ENCODE data around the gene LRFN4.

The LRFN4 gene

DNA sequence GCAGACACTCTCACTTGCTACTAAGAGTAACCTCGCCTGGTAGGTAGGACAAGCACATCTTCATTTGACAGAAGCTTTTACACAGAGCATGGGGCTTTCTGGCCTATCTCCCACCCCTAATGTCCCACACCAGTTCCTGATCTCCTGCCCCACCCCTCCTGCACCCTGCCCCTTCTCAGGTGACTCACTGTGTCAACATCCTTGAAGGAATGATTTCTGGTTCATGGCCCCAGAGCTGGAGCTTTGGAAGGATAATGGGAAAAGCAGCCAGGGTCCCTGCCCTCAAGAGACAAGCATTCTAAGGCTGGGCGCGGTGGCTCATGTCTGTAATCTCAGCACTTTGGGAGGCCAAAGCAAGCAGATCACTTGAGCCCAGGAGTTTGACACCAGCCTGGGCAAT lies 47.2 kb downstream of the LRFN4 start:
- Histone ChIP-seq H3K4me3 (ENCODE audit: low read length) (no peak overlapping the region), H3K9me2 (replicated peaks; ENCODE audit: insufficient read depth, low read length) (no peaks in the 10 kb centered on the region), H3K9ac (ENCODE audit: low read length) (no peak overlapping the region), H3K9me3 (replicated peaks; ENCODE audit: insufficient read depth, low read length) (no peaks in the 10 kb centered on the region), H3K4me1 (ENCODE audit: low read length) (peaks cover 5% of the 10 kb centered on the region), H3K4me2 (ENCODE audit: low read depth, low read length) (no peak overlapping the region), H3K27me3 (replicated peaks; ENCODE audit: insufficient read depth, low read length) (peaks cover 26% of the 10 kb centered on the region), H2AFZ (ENCODE audit: low read length) (no peak overlapping the region), H3K27ac (ENCODE audit: low read length) (no peak overlapping the region), H3K36me3 (replicated peaks; ENCODE audit: insufficient read depth, low read length) (no peaks in the 10 kb centered on the region), H4K20me1 (ENCODE audit: insufficient read depth, low read length) (no peaks in the 10 kb centered on the region), H3F3A (ENCODE audit: insufficient read depth, low read length) (no peaks in the 10 kb centered on the region), H3K79me2 (ENCODE audit: low read length) (no peaks in the 10 kb centered on the region)
- DNase-seq = no peak
- TF ChIP-seq EZH2phosphoT487 (IDR thresholded peaks at IDR 0.05; ENCODE audit: low read length) (no peak), EZH2 (optimal IDR thresholded peaks at IDR 0.05; ENCODE audit: low read depth, low read length) (no peak)
- TF ChIP-seq, protein P1, sequence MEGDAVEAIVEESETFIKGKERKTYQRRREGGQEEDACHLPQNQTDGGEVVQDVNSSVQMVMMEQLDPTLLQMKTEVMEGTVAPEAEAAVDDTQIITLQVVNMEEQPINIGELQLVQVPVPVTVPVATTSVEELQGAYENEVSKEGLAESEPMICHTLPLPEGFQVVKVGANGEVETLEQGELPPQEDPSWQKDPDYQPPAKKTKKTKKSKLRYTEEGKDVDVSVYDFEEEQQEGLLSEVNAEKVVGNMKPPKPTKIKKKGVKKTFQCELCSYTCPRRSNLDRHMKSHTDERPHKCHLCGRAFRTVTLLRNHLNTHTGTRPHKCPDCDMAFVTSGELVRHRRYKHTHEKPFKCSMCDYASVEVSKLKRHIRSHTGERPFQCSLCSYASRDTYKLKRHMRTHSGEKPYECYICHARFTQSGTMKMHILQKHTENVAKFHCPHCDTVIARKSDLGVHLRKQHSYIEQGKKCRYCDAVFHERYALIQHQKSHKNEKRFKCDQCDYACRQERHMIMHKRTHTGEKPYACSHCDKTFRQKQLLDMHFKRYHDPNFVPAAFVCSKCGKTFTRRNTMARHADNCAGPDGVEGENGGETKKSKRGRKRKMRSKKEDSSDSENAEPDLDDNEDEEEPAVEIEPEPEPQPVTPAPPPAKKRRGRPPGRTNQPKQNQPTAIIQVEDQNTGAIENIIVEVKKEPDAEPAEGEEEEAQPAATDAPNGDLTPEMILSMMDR (IDR thresholded peaks at IDR 0.05; ENCODE audit: low read length) = no peak

DNA sequence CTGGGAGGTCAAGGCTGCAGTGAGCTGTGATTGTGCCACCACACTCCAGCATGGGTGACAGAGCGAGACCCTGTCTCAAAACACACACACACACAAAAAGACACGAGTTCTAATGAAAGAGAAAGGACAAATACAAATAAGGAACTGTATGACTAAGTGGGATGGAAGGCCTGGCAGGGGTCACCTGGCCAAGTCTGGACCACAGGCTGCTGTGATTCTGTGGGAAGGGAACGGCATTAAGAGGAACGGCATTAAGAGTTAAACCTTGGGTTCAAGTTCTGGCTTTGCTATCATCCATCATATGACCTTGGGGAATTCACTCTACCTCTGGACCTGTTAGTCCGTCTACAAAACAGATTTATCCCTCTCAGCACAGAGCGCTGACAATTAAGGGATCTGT lies 47.7 kb downstream of the LRFN4 start:
- Histone ChIP-seq H3K27me3 (replicated peaks; ENCODE audit: insufficient read depth, low read length) (peaks cover 27% of the 10 kb centered on the region), H3K9ac (ENCODE audit: low read length) (no peak overlapping the region), H3K4me1 (ENCODE audit: low read length) (peaks cover 5% of the 10 kb centered on the region), H3K27ac (ENCODE audit: low read length) (no peak overlapping the region), H3F3A (ENCODE audit: insufficient read depth, low read length) (no peaks in the 10 kb centered on the region), H2AFZ (ENCODE audit: low read length) (no peak overlapping the region), H3K79me2 (ENCODE audit: low read length) (no peaks in the 10 kb centered on the region), H3K4me3 (ENCODE audit: low read length) (no peak overlapping the region), H3K9me2 (replicated peaks; ENCODE audit: insufficient read depth, low read length) (no peaks in the 10 kb centered on the region), H4K20me1 (ENCODE audit: insufficient read depth, low read length) (no peaks in the 10 kb centered on the region), H3K4me2 (ENCODE audit: low read depth, low read length) (no peak overlapping the region), H3K36me3 (replicated peaks; ENCODE audit: insufficient read depth, low read length) (no peaks in the 10 kb centered on the region), H3K9me3 (replicated peaks; ENCODE audit: insufficient read depth, low read length) (no peaks in the 10 kb centered on the region)
- no peak for DNase-seq
- TF ChIP-seq, protein P1 (IDR thresholded peaks at IDR 0.05; ENCODE audit: low read length) = no peak
- TF ChIP-seq EZH2 (optimal IDR thresholded peaks at IDR 0.05; ENCODE audit: low read depth, low read length) (no peak), EZH2phosphoT487 (IDR thresholded peaks at IDR 0.05; ENCODE audit: low read length) (no peak)

DNA sequence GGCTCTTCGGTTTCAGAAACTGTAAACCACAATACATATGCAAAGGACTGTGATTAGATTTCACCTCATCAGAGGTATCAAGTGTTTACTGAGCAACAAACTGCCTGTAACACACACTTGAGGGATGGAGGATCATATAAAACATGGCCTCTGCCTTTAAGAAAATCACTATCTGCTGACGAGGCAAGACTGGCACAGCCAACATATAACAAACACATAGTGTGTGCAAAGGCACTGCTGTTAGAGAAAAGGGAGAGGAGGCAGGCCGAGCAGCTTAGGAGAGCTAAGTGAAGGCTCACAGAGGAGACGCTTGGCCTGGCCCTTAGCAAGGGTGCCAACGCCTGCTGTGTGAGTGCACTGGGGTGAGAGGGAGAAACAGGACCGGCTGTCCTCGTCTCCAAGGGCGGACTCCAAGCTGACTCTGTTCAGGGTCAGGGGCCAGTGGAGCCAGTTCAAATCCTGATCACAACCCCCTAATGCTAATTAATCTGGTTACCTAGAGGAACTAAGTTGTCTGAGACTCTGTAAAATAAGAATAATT lies 48.2 kb downstream of the LRFN4 start:
- Histone ChIP-seq H3K9me3 (replicated peaks; ENCODE audit: insufficient read depth, low read length) (no peaks in the 10 kb centered on the region), H3K4me1 (ENCODE audit: low read length) (peaks cover 5% of the 10 kb centered on the region), H2AFZ (ENCODE audit: low read length) (no peak overlapping the region), H3K4me2 (ENCODE audit: low read depth, low read length) (no peak overlapping the region), H3K9me2 (replicated peaks; ENCODE audit: insufficient read depth, low read length) (no peaks in the 10 kb centered on the region), H4K20me1 (ENCODE audit: insufficient read depth, low read length) (no peaks in the 10 kb centered on the region), H3K27me3 (replicated peaks; ENCODE audit: insufficient read depth, low read length) (peaks cover 32% of the 10 kb centered on the region), H3K79me2 (ENCODE audit: low read length) (no peaks in the 10 kb centered on the region), H3F3A (ENCODE audit: insufficient read depth, low read length) (no peaks in the 10 kb centered on the region), H3K36me3 (replicated peaks; ENCODE audit: insufficient read depth, low read length) (no peaks in the 10 kb centered on the region), H3K4me3 (ENCODE audit: low read length) (no peak overlapping the region), H3K27ac (ENCODE audit: low read length) (no peak overlapping the region), H3K9ac (ENCODE audit: low read length) (no peak overlapping the region)
- DNase-seq = no peak
- TF ChIP-seq EZH2phosphoT487 (IDR thresholded peaks at IDR 0.05; ENCODE audit: low read length) = no peak

DNA sequence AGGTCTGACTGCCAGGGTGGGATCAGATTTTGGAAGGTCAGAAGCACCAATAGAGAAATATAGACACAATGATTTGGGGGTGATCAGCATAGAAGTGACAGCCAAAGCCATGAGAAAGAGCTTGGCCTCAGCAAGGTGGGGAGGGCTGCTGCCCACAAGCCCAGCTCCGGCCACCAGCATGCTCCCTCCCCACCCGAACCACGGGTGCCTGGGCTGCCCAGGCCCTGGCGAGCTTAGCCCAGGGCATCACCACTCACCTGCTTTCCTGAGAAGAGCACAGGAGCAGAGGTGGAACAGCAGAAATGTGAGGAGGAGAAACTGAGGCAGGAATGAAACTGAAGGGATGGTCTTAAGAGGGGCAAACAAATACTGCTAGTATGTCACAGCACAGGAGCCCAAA lies 48.8 kb downstream of the LRFN4 start:
- Histone ChIP-seq H3K27ac (ENCODE audit: low read length) (no peak overlapping the region), H3K9me2 (replicated peaks; ENCODE audit: insufficient read depth, low read length) (no peaks in the 10 kb centered on the region), H3K27me3 (replicated peaks; ENCODE audit: insufficient read depth, low read length) (peaks cover 30% of the 10 kb centered on the region), H3K4me1 (ENCODE audit: low read length) (peaks cover 5% of the 10 kb centered on the region), H3K9ac (ENCODE audit: low read length) (no peak overlapping the region), H3K4me3 (ENCODE audit: low read length) (no peak overlapping the region), H3K4me2 (ENCODE audit: low read depth, low read length) (no peak overlapping the region), H4K20me1 (ENCODE audit: insufficient read depth, low read length) (no peaks in the 10 kb centered on the region), H3K79me2 (ENCODE audit: low read length) (no peaks in the 10 kb centered on the region), H3F3A (ENCODE audit: insufficient read depth, low read length) (no peaks in the 10 kb centered on the region), H2AFZ (ENCODE audit: low read length) (no peak overlapping the region), H3K36me3 (replicated peaks; ENCODE audit: insufficient read depth, low read length) (no peaks in the 10 kb centered on the region), H3K9me3 (replicated peaks; ENCODE audit: insufficient read depth, low read length) (no peaks in the 10 kb centered on the region)
- TF ChIP-seq EZH2 (optimal IDR thresholded peaks at IDR 0.05; ENCODE audit: low read depth, low read length) (no peak), EZH2phosphoT487 (IDR thresholded peaks at IDR 0.05; ENCODE audit: low read length) (no peak)
- TF ChIP-seq, protein P1 (IDR thresholded peaks at IDR 0.05; ENCODE audit: low read length) = no peak
- no peak for DNase-seq
